NCI-H1105 treated with DMSO at 0.1 percent for 48 hours (cell line): Measurements from ENCODE around the gene CALCOCO1.

Experiments
- DNase-seq: peaks from one replicate; lab custom pipeline; 2025; lab: John Stamatoyannopoulos, UW

The CALCOCO1 gene

DNA sequence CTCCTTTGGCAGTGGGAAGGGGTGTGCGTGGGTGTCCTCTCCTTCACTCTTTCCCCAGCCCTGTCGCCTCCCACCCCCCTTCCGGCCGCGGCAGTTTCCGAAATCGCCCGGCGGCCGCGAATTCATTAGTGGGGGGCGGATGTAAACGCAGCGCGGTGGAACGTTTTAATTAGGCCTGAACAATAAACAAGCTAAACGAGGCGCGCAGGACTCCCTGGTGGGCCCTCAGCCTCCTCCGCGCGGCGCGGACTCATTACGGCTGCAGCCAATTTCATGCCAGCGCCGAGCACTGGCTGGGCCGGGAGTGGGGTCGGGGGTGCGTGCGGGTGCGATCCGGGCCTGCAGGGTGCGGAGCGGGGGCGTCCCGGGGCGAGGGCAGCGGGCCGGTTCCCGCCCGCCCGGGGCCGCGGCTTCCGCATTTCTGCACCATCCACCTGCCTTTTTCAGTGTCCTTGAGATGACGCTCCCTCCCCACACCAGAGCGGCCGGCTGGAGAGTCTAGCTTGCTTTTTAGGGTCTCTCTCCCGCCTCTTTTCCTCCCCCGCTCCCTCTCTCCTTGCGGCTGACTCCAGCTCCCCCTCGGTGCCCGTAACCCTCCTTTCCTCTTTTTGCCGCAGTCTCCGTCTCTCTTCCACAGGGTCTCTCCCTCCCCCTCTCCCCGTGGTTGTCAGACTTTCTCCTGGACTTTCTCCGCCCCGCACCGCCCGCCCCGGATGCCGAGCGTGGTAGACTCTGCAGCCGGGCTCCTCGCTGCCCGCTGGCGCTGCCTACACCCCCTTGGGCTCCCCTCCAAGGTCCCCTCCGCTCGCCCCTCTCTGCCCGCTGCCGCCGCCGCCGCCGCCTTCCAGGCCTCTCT lies 24.3 kb upstream of the CALCOCO1 start, which contains the start of gene CISTR:
TSS of gene CISTR (minus strand) at position 644 of the 856 bp plus-strand sequence.
- DNase-seq = peak; percentile 16

DNA sequence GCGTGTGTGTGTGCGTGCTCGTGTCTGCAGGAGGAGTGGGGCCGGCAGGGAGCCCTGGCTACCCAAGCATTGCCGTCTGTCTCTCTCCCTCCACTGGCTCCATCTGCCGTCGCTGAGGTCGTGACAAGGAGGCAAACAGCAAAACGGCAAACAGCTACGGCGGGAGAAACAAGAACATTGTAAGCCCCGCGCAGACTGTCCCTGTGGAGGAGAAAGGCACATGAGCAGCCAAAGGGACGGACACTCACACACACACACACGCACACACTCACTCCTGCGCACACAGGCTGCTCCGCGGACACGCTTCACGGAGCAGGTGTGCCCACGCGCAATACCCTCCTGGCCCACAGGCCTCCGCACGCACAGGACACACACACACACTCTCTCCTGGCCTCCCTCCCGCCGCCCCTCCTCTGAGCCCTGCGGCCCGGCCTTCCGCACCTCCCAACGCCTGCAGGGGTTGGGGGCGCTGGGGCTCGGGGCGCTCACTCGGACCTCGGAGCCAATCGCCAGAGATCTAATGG lies 23.6 kb upstream of the CALCOCO1 start:
- DNase-seq = peak; percentile 22

DNA sequence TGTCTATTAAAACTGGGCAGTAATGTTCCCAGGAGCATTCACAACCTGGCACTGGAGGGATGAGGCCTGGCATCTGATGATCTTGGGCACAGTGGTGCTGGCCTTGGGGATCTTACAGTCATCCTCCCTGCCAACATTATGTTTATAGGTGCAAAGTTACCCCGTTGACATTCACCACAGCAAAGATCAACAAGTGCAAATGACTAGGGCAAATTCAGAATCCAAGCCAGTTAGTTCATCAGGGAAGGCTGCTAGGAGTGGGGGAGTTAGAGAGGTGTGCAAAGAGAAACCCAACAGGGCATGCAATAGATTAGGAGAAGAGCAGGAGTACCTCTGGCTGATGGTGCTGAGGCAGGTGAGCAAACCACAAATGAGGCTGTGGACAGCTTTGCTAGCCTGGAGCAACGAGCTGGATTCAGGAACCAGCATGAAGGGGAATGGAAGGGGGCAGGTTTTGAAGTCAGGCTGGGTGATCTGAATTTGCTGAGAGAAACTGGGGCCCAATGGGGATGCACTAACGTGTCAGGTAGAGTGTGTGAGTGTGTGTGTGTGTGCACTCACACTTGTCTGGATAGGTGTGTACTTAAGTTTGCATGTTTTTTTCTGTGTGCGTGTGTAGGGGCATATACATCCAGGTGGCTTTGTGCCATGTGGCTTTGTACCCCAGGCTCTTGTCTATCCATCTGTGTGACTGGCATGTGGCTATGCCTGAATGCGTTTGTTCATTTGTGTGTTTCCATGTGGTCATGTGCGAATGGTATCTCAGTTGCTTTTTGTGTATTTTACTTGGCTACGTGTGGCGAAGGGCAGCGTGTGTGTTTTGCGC lies 22.9 kb upstream of the CALCOCO1 start:
- DNase-seq = no peak

DNA sequence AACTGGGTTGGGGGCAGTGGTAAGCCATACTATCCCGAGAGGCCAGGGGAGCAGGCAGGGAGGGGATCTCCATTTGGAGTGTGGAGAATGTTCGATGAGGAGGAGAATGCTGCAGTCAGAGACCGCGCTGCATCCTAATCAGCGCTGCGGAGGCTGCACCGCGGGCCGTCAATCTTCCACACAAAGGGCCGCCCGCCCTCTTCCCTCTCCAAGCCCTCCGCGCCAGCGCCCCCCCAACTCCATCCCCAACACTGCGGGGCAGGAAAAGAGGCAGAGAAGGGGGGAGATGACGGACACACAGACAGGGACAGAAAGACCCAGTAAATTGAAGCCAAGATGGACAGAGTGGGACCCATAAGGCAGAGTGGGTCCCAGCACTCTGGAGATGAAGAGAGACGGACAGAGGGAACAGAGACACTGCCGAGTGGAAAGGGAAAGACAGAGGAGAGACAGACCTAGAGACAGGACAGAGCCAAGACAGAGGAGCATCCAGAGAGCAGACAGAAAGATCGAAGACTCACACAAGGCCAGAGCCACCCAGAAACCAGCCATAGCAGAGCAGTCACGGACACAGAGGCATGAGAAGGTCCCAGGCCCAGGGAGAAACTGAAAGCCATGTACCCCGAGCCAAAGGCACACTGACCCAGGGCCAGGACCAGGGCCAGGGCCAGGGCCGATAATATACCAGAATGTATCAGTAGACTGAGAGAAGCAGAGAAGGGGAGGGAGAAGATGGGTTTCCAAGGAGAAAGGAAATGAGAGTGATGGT lies 21.0 kb upstream of the CALCOCO1 start:
- DNase-seq = no peak

DNA sequence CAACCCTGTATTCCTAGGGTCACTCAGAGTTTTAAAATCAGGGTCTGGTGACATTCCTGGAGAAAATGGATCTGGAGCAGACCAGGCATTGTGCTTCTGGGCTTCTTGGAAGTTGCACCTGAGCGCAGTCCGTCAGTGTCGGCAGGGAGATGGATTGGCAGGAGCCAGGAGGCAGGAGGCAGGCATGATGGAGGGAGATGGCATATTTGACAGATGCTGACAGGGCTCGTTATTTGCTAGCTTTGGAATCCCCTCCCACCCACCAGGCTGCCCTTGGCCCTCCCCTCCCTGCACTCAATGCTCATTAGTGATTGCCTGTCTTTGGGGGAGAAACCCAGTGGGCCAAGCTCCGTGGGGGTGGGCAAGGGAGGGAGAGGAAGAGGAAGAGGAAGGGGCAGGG lies 19.8 kb upstream of the CALCOCO1 start:
- DNase-seq = no peak

DNA sequence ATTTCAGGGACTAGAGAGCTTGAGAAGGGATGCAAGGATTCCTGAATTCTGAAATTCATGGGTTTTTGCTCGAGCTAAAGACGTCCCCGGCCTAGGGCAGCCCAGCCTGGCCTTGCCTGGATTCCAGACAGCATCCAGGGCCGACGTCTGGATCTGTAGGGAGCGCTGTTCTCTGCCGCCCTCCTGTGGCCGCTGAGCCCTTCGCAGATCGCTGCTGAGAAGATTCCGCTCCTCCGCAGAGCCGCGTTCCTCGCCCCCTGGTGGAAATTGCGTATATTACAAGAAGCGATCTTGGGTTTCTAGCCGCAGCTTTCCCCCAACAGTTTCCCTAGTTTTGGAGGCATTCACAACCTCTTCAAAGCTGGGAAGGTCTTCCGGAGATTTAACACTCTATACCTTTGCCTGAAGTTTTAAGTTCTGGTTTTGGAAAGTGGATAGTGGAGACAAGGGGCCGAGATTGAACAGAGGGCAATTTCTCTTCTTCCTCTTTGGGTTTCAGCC lies 19.4 kb upstream of the CALCOCO1 start:
- peak; percentile 70 for DNase-seq

DNA sequence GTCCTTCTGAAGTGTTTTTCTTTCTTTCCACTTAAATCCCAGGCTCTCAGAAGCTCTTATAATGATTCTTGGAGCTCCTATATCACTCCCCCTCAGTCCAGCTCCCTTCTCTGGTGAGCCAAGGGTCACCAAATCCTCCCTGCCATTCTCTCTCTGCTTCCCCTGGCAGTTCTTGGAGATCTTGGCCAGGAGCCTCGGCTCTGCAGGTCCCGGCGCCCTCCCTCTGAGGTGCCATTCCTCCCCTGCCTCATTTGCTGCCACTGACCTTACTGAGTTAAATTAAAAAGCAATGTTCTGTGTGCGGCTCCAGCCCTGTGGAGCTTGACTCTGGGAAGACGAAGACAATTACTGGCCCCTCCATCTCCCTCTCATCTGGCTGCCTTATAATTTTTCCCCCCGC lies 17.5 kb upstream of the CALCOCO1 start:
- DNase-seq = no peak

DNA sequence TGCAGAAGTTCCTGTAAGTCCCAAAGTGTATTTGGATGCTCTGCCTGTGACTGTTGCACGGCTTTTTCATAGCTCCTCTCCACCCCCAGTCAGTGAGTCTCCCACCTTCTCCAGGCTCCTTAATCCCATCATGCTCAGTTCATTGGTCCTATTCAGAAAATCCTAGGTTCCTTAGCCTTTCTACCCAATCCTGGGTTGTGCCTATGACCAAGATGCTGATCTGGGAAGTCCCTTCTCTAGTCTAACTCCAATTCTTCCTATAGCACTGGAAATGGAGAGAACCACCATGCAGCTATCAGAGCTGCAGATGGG lies 16.8 kb upstream of the CALCOCO1 start:
- no peak for DNase-seq

DNA sequence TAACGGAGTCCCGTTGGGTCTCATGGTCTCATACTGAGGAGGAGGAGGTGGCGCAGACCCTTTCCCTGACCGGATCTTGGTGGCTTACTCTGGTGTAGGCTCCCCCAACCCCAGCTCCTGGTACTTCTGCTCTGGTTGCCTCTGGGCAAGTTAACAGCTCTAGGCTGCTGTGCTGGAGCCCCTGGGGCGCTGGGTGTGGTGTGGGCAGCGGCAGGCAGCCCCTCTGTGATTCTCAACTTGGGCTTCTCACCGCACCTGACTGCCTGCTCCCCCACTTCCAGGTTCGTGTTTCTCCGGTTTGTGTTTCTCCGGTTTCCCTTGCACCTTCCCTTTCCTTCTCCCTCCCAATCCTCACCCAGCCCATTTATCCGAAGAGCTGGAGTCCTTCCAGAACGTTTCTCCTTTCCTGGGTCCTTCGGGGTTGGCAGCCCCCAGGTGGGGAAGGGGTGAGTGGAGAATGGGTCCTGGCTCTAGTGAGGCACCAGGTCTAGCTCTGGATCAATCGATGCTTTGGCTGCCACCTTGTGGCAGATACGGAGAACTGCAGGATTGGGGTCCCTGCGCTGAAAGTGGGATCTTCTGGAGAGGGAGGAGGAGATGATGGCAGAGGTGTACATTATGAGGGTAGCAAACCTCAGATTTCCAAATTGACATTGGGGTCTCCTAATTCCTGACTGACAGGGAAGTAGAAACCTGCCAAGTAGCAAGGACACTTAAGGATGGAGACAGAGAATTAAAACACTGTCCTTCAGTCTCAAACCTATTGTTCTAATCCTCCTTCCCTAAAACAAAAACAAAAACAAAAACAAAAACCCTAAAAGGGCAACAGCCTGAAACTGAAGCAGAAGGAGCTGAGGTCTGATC lies 16.2 kb upstream of the CALCOCO1 start:
- peak; percentile 45 for DNase-seq

DNA sequence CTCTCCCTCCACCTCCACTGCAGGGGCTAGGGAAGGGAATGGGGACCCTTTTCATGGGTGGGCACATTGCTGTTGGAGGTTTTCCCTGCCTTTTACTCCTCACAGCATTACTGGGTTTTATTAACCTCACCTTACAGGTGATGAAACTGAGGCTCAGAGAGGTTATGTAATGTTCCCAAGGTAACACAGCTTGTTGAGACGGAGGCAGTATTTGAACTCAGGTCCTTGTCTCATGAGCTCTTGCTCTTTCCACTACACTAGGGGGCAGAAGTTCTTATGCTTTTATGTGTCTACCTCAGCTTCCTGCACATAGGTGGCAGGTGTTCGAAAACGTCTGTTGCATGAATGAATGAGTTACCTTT lies 12.9 kb upstream of the CALCOCO1 start:
- DNase-seq = no peak

DNA sequence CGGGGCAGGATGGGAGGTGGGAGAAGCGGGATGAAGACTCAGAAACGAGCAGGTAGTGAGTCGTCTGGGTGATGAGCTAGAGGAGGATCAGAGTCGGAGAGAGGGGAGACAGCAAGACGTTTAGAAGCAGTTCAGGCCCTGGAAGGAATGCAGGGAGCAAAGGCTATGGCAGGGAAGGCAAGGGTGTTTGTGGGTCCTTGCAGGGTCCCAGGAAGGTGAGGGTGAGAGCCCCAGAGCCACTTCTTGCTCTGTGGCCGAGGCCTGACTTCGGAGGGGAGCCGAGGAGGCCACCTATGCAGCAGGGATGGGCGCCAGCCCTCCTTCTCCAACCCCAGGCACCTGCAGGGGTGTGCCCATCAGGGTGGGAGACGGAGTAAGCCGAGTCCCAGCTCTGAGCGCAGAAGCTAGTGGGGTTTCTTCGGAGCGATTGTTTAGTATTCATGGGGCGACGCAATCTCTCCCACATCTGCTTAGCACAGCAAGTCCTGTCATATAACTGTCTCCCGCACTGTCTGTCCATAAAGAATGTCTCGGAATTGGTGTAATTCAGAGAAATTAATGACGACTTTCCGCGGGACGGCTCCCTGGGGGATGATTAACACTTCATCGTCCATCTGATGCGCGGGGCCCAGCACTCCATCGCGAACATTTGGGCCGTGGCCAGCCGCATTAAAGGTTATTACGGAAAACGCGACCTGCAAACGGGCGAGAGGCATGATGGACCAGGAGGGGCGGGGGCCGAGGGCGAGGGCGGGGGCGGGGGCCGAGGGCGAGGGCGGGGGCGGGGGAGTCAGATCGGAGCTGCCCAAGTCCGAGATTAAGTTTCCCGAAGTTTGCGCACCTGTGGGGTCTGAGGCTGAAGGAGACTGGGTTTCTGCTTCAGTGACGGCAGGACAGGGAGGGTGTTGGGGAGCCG lies 12.2 kb upstream of the CALCOCO1 start:
- peak; percentile 28 for DNase-seq

DNA sequence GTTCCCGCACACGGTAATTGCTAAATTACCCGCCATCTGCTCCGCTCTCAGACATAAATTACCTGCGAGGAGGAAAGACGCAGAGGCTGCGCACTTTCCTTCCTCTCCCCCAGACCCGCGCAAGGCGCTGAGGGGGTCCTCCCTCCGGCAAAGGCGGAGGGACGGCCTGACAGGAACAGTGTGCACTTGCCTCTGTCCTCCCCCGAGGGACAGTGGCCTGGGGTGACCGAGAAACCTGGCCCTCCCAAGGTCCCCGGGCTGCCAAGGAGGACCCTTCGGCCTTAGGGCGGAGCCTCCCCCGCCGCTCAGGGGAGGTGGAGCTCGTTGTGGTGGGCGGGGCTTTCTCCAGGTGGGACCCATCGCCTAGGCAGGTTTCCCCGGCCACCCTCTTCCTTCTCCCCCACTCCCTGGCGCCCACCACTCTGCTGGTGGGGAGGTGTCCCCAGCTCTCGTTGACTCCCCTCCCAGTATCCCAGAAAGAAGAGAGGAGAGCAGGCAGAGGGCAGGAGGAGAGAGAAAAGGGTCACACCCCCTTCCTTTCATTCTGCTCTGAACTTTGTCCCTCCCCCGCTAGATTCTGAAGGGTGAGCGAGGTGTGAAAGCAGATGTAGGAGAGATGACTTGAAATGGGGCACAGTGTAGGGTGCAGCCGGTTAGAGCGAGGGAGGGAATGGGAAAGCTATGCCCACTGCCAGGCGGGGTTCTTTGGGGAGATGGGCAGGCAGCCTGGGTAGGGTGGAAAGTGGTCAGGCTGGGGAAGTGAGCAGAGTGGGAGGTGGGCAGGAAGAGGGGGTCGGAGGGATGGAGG lies 11.4 kb upstream of the CALCOCO1 start:
- DNase-seq = no peak

DNA sequence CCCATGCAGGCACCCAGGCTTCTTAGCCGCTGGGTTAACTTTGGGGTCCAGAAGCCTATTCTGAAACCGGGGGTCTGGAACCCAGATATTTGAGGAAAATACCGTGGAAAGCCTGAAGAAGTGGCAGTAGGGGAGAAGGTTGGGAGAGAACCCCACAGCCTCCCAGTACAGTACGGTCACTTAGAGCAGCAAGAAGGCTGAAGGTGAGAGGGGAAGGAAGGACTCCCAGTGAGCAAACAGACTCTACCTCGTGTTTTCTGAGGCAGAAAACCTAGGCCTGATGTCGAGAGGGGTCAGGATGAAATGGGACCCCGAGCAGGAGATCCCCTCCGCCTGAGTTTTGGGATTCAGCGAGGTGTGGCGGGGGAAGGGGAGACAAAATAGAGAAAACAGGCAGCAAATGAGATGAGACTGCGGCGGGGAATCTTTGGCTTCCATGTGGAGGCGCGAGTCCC lies 10.7 kb upstream of the CALCOCO1 start:
- DNase-seq = no peak

DNA sequence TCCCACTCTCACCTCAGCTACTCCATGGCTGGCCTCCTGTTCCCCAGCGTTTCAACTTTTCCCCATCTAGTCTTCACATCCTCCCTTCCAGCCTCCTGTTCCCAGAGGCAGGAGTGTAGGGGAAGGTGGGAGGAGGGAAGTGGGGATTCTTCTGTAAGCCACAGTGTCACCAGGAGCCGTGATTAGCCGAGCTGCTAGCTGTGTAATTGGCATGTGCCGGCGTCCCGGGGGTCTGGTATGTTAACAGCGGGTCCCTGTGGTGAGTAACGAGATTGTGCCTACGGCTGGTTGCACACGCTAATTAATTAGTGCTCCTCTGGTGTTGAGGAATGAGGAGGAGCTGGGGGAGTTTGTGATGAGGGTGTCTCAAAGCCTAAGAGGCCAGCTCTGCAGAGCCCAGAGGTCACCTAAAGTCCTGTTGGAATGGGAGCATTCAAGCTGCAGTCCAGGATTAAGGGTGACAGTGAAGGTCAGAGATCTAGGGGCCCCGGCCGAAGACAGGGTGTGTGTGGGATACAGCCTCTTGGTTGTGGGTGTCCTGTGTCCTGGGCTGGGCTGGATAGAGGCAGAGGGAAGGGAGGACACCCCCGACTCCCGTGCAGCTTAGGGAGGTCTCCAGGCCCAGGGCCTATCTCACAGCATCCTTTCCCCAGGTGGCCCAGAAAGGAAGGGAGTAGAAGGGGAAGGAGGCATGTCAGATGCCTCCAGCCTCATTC lies 10.0 kb upstream of the CALCOCO1 start:
- DNase-seq = no peak

DNA sequence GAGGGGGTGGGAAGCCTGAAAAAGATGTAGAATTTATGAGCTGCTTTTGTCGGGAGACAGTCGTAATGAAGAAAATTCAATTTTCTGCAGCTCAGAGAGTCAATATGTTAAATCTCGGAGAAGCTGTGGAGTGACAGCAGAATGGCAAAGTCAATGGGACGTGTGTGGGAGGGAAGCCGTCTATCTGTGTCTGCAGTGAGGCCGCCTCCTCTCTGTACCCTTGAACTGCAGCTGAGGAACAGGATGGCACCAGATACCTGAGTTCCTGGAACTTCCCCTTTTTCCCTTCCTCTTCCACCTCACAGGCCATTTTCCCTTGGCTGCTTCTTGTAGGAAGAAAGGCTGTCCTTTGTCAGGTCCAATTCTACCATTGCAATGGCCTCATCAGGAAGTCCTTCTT lies 9.3 kb upstream of the CALCOCO1 start:
- no peak for DNase-seq

DNA sequence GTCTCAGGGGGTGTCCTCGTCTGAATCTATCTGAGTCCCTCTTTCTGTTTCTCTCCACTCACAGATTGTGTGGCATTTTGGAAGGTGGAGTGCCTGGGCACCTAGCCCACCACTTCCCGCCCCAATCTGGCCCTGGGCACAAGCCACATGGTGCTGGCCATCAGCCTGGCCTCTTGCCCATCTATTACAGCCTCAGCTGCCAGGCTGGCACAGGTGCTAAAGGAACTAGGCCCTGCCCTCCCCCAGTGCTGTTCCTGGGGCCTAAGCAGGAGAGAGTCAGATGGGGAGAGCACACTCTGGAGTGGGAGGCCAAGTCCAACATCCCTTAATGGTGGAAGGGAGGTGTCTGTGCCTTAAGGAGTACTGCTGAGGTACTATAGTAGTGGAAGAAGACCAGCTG lies 8.3 kb upstream of the CALCOCO1 start:
- no peak for DNase-seq

DNA sequence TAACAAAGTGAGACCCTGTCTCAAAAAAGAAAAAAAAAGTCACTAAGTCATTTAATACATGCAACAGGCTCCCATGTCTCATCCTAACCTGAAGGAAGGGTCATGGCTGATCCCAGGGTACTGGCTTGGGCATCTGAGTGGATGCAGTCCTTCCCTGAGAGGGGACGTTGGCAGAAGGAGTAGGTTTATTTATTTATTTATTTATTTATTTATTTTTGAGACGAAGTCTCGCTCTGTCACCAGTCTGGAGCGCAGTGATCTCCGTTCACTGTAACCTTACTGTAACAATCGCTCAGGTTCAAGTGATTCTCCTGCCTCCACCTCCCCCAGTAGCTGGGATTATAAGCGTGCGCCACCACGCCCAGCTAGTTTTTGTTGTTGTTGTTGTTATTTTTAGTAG lies 7.2 kb upstream of the CALCOCO1 start:
- no peak for DNase-seq

DNA sequence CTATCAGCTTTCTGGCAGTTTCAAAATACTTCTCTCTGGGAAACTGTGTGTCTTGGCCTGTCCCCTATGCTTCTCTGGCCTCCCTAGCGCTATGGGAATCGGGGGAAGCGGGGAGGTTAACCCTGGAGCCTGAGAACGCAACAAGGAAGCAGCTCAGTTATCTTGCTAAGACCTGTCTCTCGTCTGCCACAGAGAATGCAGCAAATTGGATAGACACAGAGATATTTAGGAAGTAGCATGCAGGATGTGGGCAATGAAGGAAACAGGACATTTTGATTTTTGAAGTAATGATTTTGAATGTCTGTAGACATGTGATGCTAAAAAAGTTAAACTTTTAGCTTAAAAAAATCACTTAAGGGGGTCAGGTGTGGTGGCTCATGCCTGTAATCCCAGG lies 6.6 kb upstream of the CALCOCO1 start:
- no peak for DNase-seq
